ENCODE results near the gene CAMKK2. TPM values are rescaled to one million over a fixed set of nuclear protein-coding genes. Genes with fewer than 3 reads are reported as not detected.

The CAMKK2 gene
- total RNA-seq, 4 donors from 2014 or later, result 18.4 to 25.8 (median 25.0) TPM

- Histone ChIP-seq H3K4me1 (peaks cover 6% of the 10 kb centered on the region), H3K27ac (no peak overlapping the region), H3K36me3 (peaks cover 87% of the 10 kb centered on the region), H3K4me3 (no peak overlapping the region), H3K9me3 (no peaks in the 10 kb centered on the region), H3K27me3 (no peaks in the 10 kb centered on the region)
- no peak for DNase-seq (ENCODE audit: low spot score in 2 of 2)
- WGBS, result 65% methylated on average over 8 of the region's 8 CpGs
- TF ChIP-seq EP300 (IDR thresholded peaks at IDR 0.05), result no peak
- TF ChIP-seq CTCF (IDR thresholded peaks at IDR 0.05), result peak; percentile 75 to 85
Measured at GRCh38 chr12:121334513-121335343, 38.2 kb upstream of the CAMKK2 start.

- peaks cover 6% of the 10 kb centered on the region for H3K4me1 ChIP-seq
- WGBS, result 87% methylated on average over 1 of the region's 1 CpG
- no peaks in the 10 kb centered on the region for H3K9me3 ChIP-seq
- H3K4me3 ChIP-seq, result no peak overlapping the region
- H3K27me3 ChIP-seq, result no peaks in the 10 kb centered on the region
- no peak for TF ChIP-seq EP300 (IDR thresholded peaks at IDR 0.05)
- TF ChIP-seq POLR2AphosphoS5 (IDR thresholded peaks at IDR 0.05), result no peak
- H3K27ac ChIP-seq, result no peak overlapping the region
- H3K36me3 ChIP-seq, result peaks cover 89% of the 10 kb centered on the region
- no peak for DNase-seq (ENCODE audit: low spot score in 2 of 2)
Measured at GRCh38 chr12:121333747-121334146, 37.2 kb upstream of the CAMKK2 start.

GRCh38 chr12:121331248-121331647, 34.7 kb upstream of the CAMKK2 start:
- H3K9me3 ChIP-seq, result no peaks in the 10 kb centered on the region
- 87% methylated on average over 6 of the region's 6 CpGs for WGBS
- H3K4me3 ChIP-seq, result no peak overlapping the region
- peaks cover 6% of the 10 kb centered on the region for H3K4me1 ChIP-seq
- no peak for TF ChIP-seq POLR2AphosphoS5 (IDR thresholded peaks at IDR 0.05)
- TF ChIP-seq EP300 (IDR thresholded peaks at IDR 0.05), result no peak
- TF ChIP-seq CTCF (IDR thresholded peaks at IDR 0.05), result no peak
- TF ChIP-seq POLR2A (IDR thresholded peaks at IDR 0.05), result no peak
- H3K36me3 ChIP-seq, result peaks cover 93% of the 10 kb centered on the region
- DNase-seq (ENCODE audit: low spot score in 2 of 2), result no peak
- H3K27ac ChIP-seq, result no peak overlapping the region
- H3K27me3 ChIP-seq, result no peaks in the 10 kb centered on the region

GRCh38 chr12:121330692-121331091, 34.2 kb upstream of the CAMKK2 start:
- H3K36me3 ChIP-seq, result peaks cover 92% of the 10 kb centered on the region

GRCh38 chr12:121330195-121330594, 33.7 kb upstream of the CAMKK2 start:
- WGBS, result 89% methylated on average over 4 of the region's 4 CpGs
- Histone ChIP-seq H3K9me3 (no peaks in the 10 kb centered on the region), H3K4me3 (no peak overlapping the region), H3K27me3 (no peaks in the 10 kb centered on the region), H3K27ac (no peak overlapping the region), H3K36me3 (peaks cover 91% of the 10 kb centered on the region), H3K4me1 (peaks cover 6% of the 10 kb centered on the region)
- no peak for TF ChIP-seq CTCF (IDR thresholded peaks at IDR 0.05)
- no peak for TF ChIP-seq POLR2AphosphoS5 (IDR thresholded peaks at IDR 0.05)
- no peak for DNase-seq (ENCODE audit: low spot score in 2 of 2)

More at GRCh38 chr12:121330692-121331091, 34.2 kb upstream of the CAMKK2 start:
- TF ChIP-seq EP300 (IDR thresholded peaks at IDR 0.05), result no peak
- no peak for TF ChIP-seq CTCF (IDR thresholded peaks at IDR 0.05)
- TF ChIP-seq POLR2AphosphoS5 (IDR thresholded peaks at IDR 0.05), result no peak
- no peak for TF ChIP-seq POLR2A (IDR thresholded peaks at IDR 0.05)
- DNase-seq (ENCODE audit: low spot score in 2 of 2), result no peak
- Histone ChIP-seq H3K4me1 (peaks cover 6% of the 10 kb centered on the region), H3K27ac (no peak overlapping the region), H3K9me3 (no peaks in the 10 kb centered on the region), H3K27me3 (no peaks in the 10 kb centered on the region), H3K4me3 (no peak overlapping the region)

Data from suprapubic skin (tissue), 4 donors.